Thymus (tissue), 14 donors: ENCODE results near the gene HIGD2B. TPM values are rescaled to one million over a fixed set of nuclear protein-coding genes. Genes with fewer than 3 reads are reported as not detected.
"Not testable (repeated sequence)": the region's sequence is repeated elsewhere in the genome, so short reads cannot be mapped to it uniquely, and the experiment has no call there.

ENCODE experiments used
- DNase-seq, 9 donors: peaks; one replicate each; pipeline ENCODE4 v3.0.0-alpha.2; 2013; ENCODE audit warnings: low spot score in 9 of 9, low read depth in 6 of 9, missing footprints in 1 of 9
- H3K27ac ChIP-seq, 2 donors: one replicate each; pipeline ENCODE4 v1.5.1; 2013; ENCODE audit warnings: control low read depth in 1 of 2, low read depth in 1 of 2, low read length in 1 of 2, mild to moderate bottlenecking in 1 of 2, moderate library complexity in 1 of 2
- H3K27me3 ChIP-seq, 2 donors: one replicate each; pipeline ENCODE4 v1.5.1; 2013; ENCODE audit warnings: low read length in 1 of 2; ENCODE audit not compliant: control insufficient read depth in 2 of 2, insufficient read depth in 1 of 2
- H3K36me3 ChIP-seq, 2 donors: one replicate each; pipeline ENCODE4 v1.5.1; 2013; ENCODE audit warnings: low read length in 1 of 2, mild to moderate bottlenecking in 1 of 2, moderate library complexity in 1 of 2; ENCODE audit not compliant: control insufficient read depth in 2 of 2, insufficient read depth in 2 of 2
- H3K4me1 ChIP-seq, 2 donors: one replicate each; pipeline ENCODE4 v1.5.1; 2013; ENCODE audit warnings: low read length in 2 of 2; ENCODE audit not compliant: control insufficient read depth in 2 of 2, insufficient read depth in 2 of 2
- H3K4me3 ChIP-seq, 2 donors: one replicate each; pipeline ENCODE4 v1.5.1; 2013; ENCODE audit warnings: low read length in 2 of 2, control low read depth in 1 of 2, mild to moderate bottlenecking in 1 of 2
- H3K9me3 ChIP-seq, 2 donors: one replicate each; pipeline ENCODE4 v1.5.1; 2013; ENCODE audit warnings: low read length in 1 of 2, mild to moderate bottlenecking in 1 of 2; ENCODE audit not compliant: control insufficient read depth in 2 of 2, insufficient read depth in 1 of 2
- WGBS: extraction: QIAGEN DNeasy Blood & Tissue Kit; methylation state at CpG from one replicate; pipeline ENCODE4 v1.1.7; 2013; 5-methylcytosine and 5-hydroxymethylcytosine counted together
- long read RNA-seq, 10 donors: transcript quantifications; one replicate each; lab custom pipeline, GENCODE V29; 2026
- polyA plus RNA-seq: library from polyadenylated mRNA; stranded (reverse); fragments of 200-250 nt; gene quantifications from one replicate; pipeline ENCODE4 v1.2.3, GENCODE V29; 2013
- total RNA-seq: library from RNA; stranded (reverse); fragments of 120-200 nt; gene quantifications from one replicate; pipeline ENCODE4 v1.2.4, GENCODE V29; 2013
- donor health status: healthy.

The HIGD2B gene, protein sequence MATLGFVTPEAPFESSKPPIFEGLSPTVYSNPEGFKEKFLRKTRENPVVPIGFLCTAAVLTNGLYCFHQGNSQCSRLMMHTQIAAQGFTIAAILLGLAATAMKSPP
- total RNA-seq (0.09 TPM), polyA plus RNA-seq (0.02 TPM)
- long read RNA-seq, donor 1 = 0 reads
- long read RNA-seq, donor 2 = 0 reads
- long read RNA-seq, donor 3 = 0 reads
- long read RNA-seq, donor 4 = 0 reads
- long read RNA-seq, donor 5 = 0 reads
- long read RNA-seq, donor 6 = 0 reads
- long read RNA-seq, donor 7 = 0 reads
- long read RNA-seq, donor 8 = 0 reads
- long read RNA-seq, donor 9 = 0 reads
- long read RNA-seq, donor 10 = 0 reads

DNA sequence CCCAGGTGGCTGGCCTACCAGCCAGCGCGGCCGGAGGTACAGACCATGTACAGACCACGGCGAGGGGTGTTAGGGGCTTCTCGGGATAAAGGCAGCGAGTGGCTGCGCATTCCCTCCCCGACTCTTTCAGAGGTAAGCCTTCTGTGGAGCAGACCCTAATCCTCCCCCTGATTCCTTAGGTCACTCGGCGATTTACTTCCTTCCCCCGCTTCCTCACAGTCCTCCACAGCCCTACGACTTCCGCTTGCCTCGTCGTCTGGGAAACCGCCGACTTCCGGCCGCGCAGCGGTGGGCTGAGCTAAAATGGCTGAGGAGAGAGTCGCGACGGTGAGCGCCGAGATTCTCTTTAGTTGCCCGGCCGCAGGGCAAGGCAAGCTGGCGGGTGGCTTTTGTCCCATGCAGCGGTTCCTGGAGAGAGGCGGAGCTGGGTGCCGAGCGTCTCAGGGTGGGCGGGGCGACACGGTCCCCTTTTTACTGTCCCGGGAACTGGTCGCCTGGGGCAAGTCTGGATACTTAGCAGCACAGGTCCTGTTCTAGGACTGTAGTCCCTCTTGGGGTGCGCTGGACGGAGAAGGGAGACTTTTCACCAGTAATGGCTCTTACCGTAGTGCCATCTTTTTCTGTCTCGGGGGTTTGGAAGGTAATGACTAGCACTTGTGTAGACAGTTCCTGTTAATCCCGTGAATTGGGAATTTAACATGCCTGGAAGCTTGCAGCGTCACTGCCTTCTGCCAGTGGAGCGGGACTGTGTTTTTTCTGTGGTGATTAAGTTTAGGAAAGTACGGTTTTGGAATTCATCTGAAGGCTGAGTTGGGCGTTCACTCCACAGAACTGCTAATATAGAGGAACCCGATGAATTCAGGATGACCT is at the start of gene HIGD2B, which contains the start of gene BBS4:
Gene HIGD2B, minus strand, starts transcription at position 258 of the 870 bp plus-strand sequence. CDS start 9,808 bp downstream, outside the sequence.
Gene BBS4, plus strand, starts transcription at position 283 of the 870 bp plus-strand sequence. Its CDS starts 21 bp downstream, at position 304.
- Histone ChIP-seq H3K9me3 (no peaks in the 10 kb centered on the region), H3K27me3 (no peaks in the 10 kb centered on the region), H3K27ac (peak within 1 kb of the TSS; percentile 79 to 92), H3K4me3 (peak within 1 kb of the TSS; percentile 74 to 77), H3K4me1 (peaks cover 0 to 7% of the 10 kb centered on the region in 2 donors), H3K36me3 (no peaks in the 10 kb centered on the region)
- under 1% methylated on average over 49 of the region's 49 CpGs for WGBS
- DNase-seq = peak; percentile 70 to 91 (median 79)

DNA sequence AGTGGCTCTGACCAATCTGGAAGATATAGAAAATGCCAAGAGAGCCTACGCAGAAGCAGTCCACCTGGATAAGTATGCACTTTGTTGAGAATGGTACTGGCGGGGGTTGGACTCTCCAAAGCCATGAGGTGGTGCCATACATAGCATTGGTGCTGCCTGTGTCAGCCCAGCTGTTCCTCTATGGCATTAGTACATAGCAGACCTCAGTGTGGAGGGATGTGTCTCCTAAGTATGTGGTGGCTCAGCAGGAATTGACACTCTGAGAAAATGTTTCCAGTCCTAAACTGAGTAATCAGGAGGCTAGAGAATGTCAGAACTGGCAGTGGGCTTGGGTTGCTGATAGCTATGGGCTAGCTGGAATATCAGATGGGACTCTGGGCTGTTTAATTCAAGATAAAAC is 49.1 kb upstream of the HIGD2B start:
- no peak overlapping the region for H3K4me3 ChIP-seq
- WGBS = over 99% methylated on average over 2 of the region's 2 CpGs
- H3K4me1 ChIP-seq = peaks cover 0 to 3% of the 10 kb centered on the region in 2 donors
- H3K27me3 ChIP-seq = no peaks in the 10 kb centered on the region
- peaks cover 27 to 33% of the 10 kb centered on the region in 2 donors for H3K36me3 ChIP-seq
- H3K27ac ChIP-seq = no peak overlapping the region
- DNase-seq = no peak
- H3K9me3 ChIP-seq = no peaks in the 10 kb centered on the region

DNA sequence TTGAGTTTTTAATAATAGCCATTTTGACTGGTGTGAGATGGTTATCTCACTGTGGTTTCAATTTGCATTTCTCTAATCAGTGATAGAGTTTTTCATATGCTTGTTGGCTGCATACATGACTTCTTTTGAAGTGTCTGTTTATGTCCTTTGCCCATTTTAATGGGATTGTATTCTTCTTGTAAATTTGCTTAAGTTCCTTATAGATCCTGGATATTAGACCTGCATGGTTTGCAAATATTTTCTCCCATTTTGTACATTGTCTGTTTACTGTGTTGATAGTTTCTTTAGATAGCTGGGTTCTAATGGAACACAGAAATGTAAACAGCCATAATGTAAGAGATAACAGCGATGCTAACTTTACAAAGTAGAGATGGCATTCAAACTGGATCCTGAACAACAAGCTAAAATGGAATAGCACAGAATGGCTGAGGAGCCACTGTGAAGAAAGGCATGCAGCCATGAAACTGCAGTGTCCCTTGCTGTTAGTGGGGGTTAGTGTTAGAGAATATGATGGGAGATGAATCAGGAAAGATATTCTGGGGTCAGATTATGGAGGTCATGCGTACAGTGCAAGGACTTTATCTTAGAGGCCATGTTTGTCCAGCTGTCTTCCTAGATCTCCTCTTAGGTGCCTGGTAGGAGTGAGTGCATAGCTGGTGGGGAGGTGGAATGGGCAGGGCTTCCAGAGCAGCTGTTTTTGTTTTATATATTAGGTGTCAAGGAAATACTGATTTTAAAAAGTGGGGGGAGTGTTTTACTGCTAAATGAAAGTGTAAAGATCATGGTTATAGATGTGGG is 48.2 kb upstream of the HIGD2B start:
- Histone ChIP-seq H3K4me1 (no peaks in the 10 kb centered on the region), H3K36me3 (peaks cover 27 to 33% of the 10 kb centered on the region in 2 donors), H3K4me3 (no peak overlapping the region), H3K9me3 (no peaks in the 10 kb centered on the region), H3K27ac (no peak overlapping the region), H3K27me3 (no peaks in the 10 kb centered on the region)
- DNase-seq = no peak
- WGBS = 100% methylated on average over 2 of the region's 2 CpGs

- H3K4me3 ChIP-seq = no peak overlapping the region
- H3K27me3 ChIP-seq = no peaks in the 10 kb centered on the region
- no peak for DNase-seq
- H3K9me3 ChIP-seq = no peaks in the 10 kb centered on the region
- peaks cover 19 to 27% of the 10 kb centered on the region in 2 donors for H3K36me3 ChIP-seq
- WGBS = 96% methylated on average over 4 of the region's 4 CpGs
- no peak overlapping the region for H3K27ac ChIP-seq
- no peaks in the 10 kb centered on the region for H3K4me1 ChIP-seq
These were observed 46.5 kb upstream of the HIGD2B start for GRCh38 chr15:72732516-72732915.

- Histone ChIP-seq H3K9me3 (no peaks in the 10 kb centered on the region), H3K27ac (no peak overlapping the region), H3K4me3 (no peak overlapping the region), H3K27me3 (no peaks in the 10 kb centered on the region), H3K36me3 (peaks cover 16 to 25% of the 10 kb centered on the region in 2 donors), H3K4me1 (no peaks in the 10 kb centered on the region)
- no peak for DNase-seq
These were observed 46.1 kb upstream of the HIGD2B start for GRCh38 chr15:72732086-72732485.

- peaks cover 9 to 14% of the 10 kb centered on the region in 2 donors for H3K36me3 ChIP-seq
- 100% methylated on average over 1 of the region's 1 CpG for WGBS
- H3K9me3 ChIP-seq = no peaks in the 10 kb centered on the region
- H3K4me3 ChIP-seq = no peak overlapping the region
- no peak overlapping the region for H3K27ac ChIP-seq
- DNase-seq = no peak
- H3K4me1 ChIP-seq = no peaks in the 10 kb centered on the region
- no peaks in the 10 kb centered on the region for H3K27me3 ChIP-seq
These were observed 42.8 kb upstream of the HIGD2B start for GRCh38 chr15:72728821-72729220.

DNA sequence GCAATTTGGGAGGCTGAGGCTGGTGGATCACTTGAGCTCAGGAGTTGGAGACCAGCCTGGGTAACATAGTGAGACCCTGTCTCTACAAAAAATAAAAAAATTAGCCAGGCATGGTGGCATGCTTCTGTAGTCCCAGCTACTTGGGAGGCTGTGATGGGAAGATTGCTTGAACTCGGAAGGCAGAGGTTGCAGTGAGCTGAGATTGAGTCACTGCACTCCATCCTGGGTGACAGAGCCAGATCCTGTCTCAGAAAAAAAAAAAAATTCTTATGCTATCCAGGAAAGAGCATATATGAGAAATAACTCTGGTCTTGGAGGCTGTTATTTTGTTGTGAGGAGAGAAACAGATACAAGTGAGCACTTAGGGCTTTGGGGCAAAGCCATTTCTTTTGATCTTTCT is 42.3 kb upstream of the HIGD2B start:
- not testable (repeated sequence) for H3K4me3 ChIP-seq, H3K27me3 ChIP-seq, H3K27ac ChIP-seq, H3K4me1 ChIP-seq, H3K9me3 ChIP-seq, DNase-seq
- WGBS = 96% methylated on average over 1 of the region's 1 CpG
- peaks cover 11 to 14% of the 10 kb centered on the region in 2 donors for H3K36me3 ChIP-seq

- no peaks in the 10 kb centered on the region for H3K27me3 ChIP-seq
- H3K4me1 ChIP-seq = no peaks in the 10 kb centered on the region
- no peak overlapping the region for H3K4me3 ChIP-seq
- H3K36me3 ChIP-seq = peaks cover 11 to 14% of the 10 kb centered on the region in 2 donors
- H3K9me3 ChIP-seq = no peaks in the 10 kb centered on the region
- DNase-seq = no peak
- H3K27ac ChIP-seq = no peak overlapping the region
These were observed 41.2 kb upstream of the HIGD2B start for GRCh38 chr15:72727154-72727553.
